HG02759 (cell line): ENCODE measurements around the gene GRID2IP.
"Not testable (repeated sequence)": the region's sequence is repeated elsewhere in the genome, so short reads cannot be mapped to it uniquely, and the experiment has no call there.

ENCODE experiments used
- ATAC-seq: cut with Tn5 transposase; IDR thresholded peaks from one replicate; pipeline ENCODE4 v1.9.1; 2021; ENCODE audit warnings: mild to moderate bottlenecking, moderate library complexity; ENCODE audit not compliant: unreplicated experiment

GRID2IP gene

DNA sequence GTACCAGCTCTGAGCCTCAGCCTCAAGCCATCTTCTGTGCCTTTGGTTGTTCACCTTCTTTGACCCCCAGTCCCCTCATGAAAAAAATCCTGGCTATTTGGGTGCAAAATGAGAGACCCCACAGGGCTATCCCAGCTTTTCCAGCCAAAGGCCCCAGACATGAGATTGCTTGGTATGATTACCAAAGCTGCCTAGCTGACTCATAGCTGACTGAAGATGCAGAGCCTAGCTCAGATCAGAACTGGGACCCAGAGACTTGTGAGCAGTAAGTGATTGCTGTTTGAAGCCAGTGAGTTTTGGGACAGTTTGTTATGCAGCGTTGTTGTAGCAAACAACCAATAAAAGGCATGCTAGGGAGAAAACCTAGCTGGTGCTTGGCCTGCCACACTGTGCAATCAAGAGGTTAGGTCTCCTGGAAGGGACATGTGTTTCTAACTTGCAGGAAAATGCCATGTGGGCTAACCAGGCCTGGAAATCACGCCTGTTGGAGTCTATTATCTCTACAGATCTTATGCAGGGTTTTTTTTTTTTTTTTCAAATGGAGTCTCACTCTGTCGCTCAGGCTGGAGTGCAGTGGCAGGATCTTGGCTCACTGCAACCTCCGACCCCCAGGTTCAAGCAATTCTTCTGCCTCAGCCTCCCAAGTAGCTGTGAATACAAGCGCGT, 55.5 kb downstream of the GRID2IP start:
- no peak for ATAC-seq

DNA sequence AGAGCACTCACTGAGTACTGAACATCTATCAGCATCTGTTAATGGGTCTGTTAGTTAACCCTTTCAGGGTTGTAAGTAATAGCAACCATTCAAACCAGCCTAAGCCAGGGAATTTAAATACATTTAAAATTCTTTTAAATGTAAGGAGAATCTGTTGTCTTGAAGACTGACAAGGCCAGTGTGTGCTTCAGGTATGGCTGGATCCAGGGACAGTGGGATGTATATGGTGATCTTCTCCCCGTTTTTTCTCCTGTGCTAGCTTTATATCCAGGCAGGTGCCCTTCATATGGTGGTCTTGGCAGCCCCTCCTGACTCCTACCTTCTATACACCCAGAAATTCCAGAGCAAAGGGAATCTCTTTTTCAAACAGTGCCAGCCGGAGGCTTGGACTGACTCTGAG, 56.9 kb downstream of the GRID2IP start:
- ATAC-seq: no peak

GRCh38 chr7:6491194-6491593, 60.1 kb downstream of the GRID2IP start:
- no peak for ATAC-seq

- ATAC-seq: no peak
Observed at GRCh38 chr7:6489612-6490011, 61.6 kb downstream of the GRID2IP start.

GRCh38 chr7:6487184-6487545, 64.1 kb downstream of the GRID2IP start:
- no peak for ATAC-seq

GRCh38 chr7:6486438-6487183, 64.7 kb downstream of the GRID2IP start:
- ATAC-seq: no peak

DNA sequence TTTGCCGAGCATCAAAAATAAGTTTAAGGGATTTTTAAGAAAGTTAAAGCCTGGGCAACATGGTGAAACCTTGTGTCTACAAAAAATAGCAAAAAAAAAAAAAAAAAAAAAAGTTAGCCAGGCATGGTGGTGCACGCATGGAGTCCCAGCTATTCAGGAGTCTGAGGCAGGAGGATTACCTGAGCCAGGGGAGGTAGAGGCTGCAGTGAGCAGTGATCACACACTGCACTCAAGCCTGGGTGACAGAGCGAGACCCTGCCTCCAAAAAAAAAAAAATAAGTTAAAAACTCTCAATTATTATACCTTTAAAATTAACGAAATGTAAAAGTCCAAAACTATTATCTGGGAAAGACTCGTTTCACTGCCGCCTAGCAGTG, 68.5 kb downstream of the GRID2IP start:
- ATAC-seq: no peak

GRCh38 chr7:6482307-6482706, 69.0 kb downstream of the GRID2IP start:
- ATAC-seq: no peak

DNA sequence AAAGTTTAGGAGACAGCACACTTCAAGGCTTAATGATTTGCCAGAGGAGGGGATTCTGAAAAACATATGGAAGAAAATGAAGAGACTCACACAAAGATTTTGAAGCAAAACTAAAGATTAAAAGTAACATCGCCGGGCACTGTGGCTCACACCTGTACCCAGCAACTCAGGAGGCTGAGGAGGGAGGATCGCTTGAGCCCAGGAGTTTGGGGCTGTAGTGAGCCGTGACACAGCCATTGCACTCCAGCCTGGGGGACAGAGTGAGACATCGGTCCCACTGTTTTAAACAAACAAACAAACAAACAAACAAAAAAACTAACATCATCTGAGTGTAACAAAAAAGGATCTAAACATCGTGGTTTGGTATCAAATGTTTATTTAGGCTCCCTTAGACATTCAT, 69.8 kb downstream of the GRID2IP start:
- ATAC-seq: no peak

DNA sequence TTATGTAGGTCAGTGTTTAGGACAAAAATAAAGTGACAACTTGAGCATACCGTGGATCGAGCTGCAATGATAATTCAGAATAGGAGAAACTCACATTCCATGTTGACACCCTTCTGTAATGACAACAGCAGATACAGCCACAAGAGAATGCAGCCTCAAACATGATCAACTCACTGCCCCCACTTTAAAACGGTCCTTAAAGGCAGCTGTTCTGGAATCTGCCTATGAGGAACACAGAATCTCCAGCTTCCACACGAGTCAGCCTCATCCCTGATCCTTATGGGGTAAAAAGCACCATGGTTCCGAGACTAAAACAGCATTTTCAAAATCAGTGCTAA, 71.0 kb downstream of the GRID2IP start:
- no peak for ATAC-seq

- ATAC-seq: no peak
Observed at GRCh38 chr7:6479067-6479466, 72.2 kb downstream of the GRID2IP start.

DNA sequence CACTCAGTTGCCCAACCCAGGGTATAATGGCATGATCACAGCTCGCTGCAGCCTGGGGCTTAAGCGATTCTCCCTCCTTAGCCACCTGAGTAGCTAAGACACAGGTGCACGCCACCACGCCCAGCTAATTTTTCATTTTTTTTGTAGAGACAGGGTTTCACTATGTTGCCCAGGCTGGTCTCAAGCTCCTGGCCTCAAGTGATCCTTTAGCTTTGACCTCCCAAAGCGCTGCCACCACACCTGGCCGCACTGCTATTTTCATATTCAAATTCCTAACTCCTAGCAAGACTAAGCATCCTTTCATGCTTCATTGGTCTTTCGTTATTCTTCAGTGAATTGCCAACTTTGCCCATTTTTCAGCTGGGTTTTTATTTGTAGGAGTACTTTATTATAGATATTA, 73.1 kb downstream of the GRID2IP start:
- no peak for ATAC-seq

GRCh38 chr7:6477318-6477660, 74.0 kb downstream of the GRID2IP start:
- ATAC-seq: no peak

DNA sequence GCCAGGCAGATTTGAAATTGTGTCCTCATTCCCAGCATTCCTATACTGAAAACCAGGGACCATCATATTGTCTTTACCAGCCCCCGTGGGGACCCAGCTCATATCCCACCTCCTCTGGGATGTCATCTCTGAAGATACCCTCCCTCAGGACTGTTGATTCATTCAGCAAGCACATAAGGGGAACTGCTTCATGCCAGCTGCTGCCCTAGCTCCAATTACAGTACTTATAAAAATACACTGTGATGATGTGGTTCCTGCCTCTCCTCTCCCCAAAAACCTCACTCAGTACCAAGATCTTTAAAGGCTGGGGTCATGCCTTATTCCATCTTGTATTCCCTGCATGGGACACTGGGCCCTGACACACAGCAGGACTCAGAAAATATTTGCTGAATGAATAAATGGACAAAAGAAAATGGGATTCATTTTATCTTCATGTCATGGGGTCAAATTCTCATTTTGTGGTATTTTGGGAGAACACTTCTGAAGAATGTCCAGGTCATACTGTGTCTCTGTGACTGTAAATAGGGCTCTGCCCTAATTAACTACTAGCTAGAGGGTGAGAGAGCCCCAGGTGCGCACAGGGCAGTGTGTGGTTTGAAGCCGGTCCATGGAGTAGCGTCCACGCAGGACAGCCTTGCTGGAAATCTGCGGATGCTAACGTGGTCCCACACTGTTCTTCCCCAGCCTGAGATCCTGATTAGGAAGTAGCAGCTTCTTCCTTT, 74.5 kb downstream of the GRID2IP start:
- ATAC-seq: no peak

DNA sequence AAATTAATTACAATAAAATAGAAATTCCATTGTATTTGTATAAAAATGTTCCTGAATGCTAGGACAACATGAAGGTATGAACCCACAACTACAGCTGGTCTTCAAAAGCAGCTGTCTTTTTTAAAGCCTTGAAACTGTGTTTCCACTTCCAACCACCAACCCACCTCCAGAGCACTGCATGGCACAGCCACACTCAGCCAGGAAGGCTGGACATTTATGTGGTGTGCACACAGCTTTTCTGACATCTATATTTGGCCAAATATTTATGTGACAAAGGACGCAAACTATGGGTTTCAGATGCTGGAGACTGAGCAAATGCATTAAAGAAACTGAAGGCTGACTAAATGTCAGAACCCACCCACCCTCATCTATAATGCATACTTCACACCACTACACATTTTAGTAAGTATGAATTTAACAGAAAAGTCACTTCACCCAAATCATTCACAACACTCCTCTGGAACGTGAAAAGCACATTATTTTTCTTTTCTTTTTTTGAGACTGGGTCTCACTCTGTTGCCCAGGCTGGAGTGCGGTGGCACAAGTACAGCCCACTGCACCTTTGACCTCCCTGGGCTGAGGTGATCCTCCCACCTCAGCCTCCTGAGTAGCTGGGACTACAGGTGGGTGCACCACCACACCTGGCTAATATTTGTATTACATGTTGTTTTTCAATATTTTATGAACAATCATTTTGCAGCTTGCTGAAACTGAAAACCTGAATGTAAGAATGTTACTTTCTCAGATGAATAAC, 75.7 kb downstream of the GRID2IP start:
- ATAC-seq: no peak

DNA sequence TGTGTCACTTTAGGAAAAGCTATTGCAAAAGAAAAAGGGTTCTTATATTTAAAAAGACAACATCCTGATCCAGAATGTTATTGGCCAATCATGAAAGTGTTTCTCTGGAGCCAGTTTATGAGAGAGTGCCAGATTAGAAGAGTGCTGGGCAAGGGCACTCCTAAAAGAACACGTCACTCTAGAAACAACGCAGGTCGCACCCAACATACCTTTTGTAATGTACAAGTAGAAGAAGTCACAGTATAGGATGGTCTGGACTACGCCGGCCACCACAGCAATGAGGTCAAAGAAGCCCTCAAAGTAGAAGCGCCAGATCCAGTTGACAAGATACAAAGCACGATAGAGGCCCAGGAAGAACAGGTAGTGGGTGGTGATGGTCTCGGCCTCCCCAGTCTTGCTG, 85.4 kb downstream of the GRID2IP start:
- no peak for ATAC-seq

GRCh38 chr7:6463609-6464008, 87.7 kb downstream of the GRID2IP start:
- ATAC-seq: not testable (repeated sequence)

- no peak for ATAC-seq
Observed at GRCh38 chr7:6461946-6462550, 89.2 kb downstream of the GRID2IP start.

DNA sequence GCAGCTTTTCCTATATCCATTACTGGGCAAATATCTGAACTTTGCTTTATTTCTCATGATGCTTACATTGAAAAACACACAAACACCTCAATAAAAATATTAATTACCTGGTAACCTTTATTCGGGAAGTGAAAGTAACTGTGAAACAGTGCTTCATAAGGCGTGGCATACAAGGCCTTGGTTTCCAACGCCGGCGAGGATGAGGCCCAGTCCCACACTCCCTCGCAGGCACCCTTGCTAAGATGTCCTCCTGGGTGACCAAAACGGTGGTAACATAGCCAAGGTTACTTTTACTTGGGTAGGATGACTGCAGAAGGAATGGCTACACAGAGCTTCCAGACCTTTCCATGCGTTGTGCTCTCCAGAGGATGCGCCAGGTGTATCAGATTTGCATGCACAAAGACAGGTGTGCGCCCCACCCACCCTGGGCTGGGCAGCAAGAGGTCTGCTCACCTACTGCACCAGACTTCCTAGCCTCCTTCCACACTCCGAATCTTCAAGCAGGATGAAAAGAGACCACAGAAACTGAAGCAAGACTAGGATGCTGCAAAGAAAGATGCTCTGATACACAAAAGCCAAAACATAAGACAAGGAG, 90.2 kb downstream of the GRID2IP start:
- no peak for ATAC-seq

GRCh38 chr7:6460303-6460702, 91.0 kb downstream of the GRID2IP start:
- no peak for ATAC-seq

DNA sequence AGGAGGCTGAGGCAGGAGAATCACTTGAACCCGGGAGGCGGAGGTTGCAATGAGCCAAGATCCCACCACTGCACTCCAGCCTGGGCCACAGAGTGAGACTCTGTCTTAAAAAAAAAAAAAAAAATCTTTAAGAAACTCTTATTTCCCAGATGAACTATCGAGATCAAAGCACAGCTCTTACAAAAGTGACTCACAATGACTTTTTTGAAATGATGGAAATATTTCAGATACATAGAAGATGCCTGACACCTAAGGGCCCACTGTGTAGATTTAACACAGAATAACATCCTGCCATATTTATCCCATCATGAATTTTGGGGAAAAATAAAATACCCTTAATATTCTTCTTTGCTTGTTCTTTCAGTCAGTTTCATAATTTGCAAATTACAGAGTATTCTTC, 92.6 kb downstream of the GRID2IP start:
- not testable (repeated sequence) for ATAC-seq
